NT2/D1 (cell line): ENCODE results near the gene FRMD8.

Experiments
- SUZ12 ChIP-seq: IDR thresholded peaks from 2 replicates; pipeline ENCODE4 v1.6.1; 2011; ENCODE audit not compliant: insufficient read length, insufficient read depth; ENCODE audit errors: extremely low read depth
- YY1 ChIP-seq: IDR thresholded peaks from 2 replicates; pipeline ENCODE4 v1.6.1; 2011; ENCODE audit not compliant: insufficient read length, insufficient read depth
- ZNF274 ChIP-seq: IDR thresholded peaks from 2 replicates; pipeline ENCODE4 v1.6.1; 2011; ENCODE audit warnings: mild to moderate bottlenecking, low read depth, low read length

DNA sequence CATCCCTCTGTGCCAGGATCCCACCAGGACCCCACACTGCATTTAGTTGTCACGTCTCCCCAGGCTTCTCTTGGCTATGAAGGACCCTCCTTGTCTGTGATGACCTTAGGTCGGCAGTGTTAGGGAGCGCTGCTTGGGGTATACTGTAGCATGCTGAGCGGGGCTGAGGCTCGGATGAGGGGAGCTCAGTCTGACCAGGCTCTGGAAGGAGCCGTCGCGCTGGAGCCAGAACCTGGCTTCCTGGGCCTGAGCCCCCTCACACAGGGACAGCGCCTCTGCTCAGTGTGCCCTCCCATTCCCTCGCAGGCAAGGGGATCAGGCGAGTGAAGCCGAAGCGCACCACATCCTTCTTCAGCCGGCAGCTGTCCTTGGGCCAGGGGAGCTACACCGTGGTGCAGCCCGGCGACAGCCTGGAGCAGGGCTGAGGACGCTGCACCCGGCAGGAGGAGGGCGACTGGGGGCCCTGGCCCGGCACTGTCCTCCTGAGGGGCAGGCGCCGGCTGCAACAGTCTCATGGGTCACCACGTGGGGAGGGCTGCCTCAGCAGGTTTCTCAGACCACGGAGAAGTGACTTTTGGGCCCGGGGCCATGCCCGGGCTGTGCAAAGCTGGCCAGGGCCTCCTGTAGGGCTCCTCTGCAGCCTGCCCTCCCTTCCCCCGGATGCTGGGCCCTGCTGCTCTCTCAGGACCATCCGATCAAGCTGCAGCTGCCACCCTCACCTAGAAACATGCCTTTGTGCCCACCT lies 24.7 kb downstream of the FRMD8 start:
- TF ChIP-seq YY1 (no peak), ZNF274 (no peak), SUZ12 (no peak)
